HG03066 (cell line): ENCODE data around the gene CHRNA9.
"Not testable (repeated sequence)": the region's sequence is repeated elsewhere in the genome, so short reads cannot be mapped to it uniquely, and the experiment has no call there.

ENCODE experiments used
- ATAC-seq: cut with Tn5 transposase; IDR thresholded peaks from one replicate; pipeline ENCODE4 v1.9.1; 2021; ENCODE audit warnings: low read depth; ENCODE audit not compliant: unreplicated experiment

CHRNA9 gene

GRCh38 chr4:40377512-40378365 is 42.6 kb downstream of the CHRNA9 start:
- ATAC-seq = no peak

- no peak for ATAC-seq
Measured at GRCh38 chr4:40378619-40379018, 43.5 kb downstream of the CHRNA9 start.

GRCh38 chr4:40379248-40379647 is 44.1 kb downstream of the CHRNA9 start:
- ATAC-seq = no peak

DNA sequence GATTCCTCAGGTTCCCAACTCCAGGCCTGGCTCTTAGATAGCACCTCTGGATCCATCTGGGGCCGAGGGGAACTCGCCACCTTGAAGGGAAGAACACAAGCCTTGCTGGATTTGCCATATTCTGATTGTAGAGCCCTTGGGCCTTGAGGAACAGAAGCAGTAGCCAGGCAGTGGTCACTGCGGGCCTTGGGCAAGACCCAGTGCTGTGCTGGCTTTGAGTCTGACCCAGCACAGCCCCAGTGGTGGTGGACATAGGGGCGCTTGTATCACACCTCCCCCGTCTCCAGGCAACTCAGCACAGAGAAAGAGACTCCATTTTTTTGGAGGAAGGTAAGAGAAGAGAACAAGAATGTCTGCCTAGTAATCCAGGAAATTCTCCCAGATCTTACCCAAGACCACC is 45.5 kb downstream of the CHRNA9 start:
- ATAC-seq = no peak

GRCh38 chr4:40388239-40388638 is 53.1 kb downstream of the CHRNA9 start:
- no peak for ATAC-seq

DNA sequence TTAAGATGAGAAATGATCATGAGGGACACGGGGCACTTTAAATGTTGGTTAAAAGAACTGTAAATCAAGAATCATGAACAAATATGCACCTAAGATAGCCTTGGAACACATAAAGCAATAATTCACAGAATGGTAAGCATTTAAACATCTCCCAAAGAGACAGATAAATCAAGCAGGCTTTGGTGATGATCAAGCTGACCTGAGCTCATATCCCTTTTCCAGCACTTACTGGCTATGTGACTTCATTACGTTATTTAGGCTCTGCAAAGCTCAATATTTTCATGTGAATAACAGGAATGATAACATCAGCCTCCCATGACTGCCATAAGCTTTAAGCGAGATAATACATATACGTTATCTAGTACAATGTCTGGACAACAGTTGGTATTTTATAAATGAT is 54.9 kb downstream of the CHRNA9 start:
- no peak for ATAC-seq

- ATAC-seq = not testable (repeated sequence)
Measured at GRCh38 chr4:40392241-40392640, 57.1 kb downstream of the CHRNA9 start.

GRCh38 chr4:40394236-40394635 is 59.1 kb downstream of the CHRNA9 start:
- ATAC-seq = no peak

- no peak for ATAC-seq
Measured at GRCh38 chr4:40395166-40395900, 60.2 kb downstream of the CHRNA9 start.

GRCh38 chr4:40395908-40396793 is 61.0 kb downstream of the CHRNA9 start:
- ATAC-seq = no peak

- ATAC-seq = no peak
Measured at GRCh38 chr4:40399578-40399977, 64.4 kb downstream of the CHRNA9 start.

GRCh38 chr4:40401096-40401495 is 66.0 kb downstream of the CHRNA9 start:
- ATAC-seq = no peak

- ATAC-seq = no peak
Measured at GRCh38 chr4:40401631-40402030, 66.5 kb downstream of the CHRNA9 start.

GRCh38 chr4:40402556-40402955 is 67.4 kb downstream of the CHRNA9 start:
- no peak for ATAC-seq

DNA sequence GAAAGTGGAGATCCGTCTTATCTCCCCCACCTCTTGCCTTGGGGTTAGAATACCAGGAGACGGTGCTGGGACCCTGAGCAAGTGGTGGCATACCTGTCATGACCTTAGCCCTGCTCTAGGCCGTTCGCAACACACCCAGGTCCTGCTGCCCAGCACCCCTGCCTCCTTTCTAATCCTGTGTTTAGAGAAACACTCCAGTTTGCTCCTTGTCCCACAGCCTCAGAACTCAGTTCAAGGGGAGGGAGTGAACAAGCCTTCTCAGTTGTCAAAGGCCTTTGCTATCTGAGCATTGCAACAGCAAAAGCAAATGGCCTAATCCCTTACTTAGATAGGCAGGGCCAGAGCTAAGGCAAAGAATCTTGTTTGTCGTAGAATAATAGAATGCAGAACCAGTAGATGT is 67.9 kb downstream of the CHRNA9 start:
- no peak for ATAC-seq
